Measurements from ENCODE around the gene NPPB.

Gene NPPB

DNA sequence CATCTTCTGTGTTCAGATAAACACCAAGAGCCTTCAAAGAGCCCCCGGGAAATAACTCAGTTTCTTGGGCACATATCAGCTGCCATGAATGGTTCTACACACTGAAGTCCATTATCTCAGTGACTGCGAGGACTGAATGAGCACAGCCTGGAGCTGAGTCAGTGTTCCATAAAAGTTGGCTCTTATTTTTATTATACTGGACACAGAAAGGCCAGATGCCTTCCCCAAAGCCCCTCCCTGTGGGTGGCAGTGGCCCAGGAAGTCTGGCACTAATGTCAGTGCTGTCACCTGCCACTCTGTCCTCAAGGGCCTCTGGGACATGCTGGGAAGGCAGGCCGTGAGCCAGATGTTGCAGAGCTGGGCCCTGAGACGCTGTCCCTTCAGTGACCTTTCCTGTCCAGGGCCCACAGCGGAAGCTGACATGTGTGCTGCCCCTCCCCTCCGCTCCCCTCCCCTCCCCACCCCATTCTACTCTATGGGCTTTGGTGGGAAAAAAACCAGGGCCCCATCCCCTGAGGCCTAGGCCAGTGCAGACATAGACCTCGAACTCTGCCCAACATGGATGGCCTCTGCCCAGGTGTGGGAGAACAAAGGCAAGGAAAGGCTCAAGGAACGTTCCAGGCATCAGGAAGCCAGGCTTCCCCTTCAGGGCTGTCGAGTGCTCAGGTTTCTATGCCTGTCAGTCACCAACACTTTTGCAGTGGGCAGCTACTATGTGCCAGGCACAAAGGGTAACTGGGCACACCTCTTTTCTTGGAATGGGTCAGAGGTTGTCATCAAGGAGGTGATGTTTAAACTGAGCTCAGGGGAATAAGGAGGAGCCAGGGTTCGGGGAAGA is 22.4 kb upstream of the NPPB start:
- DNase-seq (ENCODE audit: low spot score): peak; percentile 10

DNA sequence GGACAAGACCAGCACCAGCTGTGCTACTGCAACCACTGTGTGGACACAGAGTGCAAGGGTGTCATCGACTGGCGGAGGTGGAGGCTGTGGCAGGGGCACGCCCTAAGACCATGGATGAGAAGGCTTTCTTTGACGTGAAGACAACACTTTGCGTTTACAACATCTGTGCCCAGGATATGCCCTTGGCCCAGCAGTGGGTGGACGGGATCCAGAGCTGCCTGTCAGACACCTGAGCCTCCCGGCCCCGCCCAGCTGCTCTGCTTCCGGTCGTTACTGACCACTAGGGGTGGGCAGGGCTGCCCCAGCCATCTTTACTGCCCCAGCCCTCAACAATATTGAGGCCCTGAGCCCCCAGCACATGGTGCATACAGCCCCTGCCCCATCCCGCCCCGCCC is 21.4 kb upstream of the NPPB start:
- peak; percentile 10 for DNase-seq (ENCODE audit: low spot score)

DNA sequence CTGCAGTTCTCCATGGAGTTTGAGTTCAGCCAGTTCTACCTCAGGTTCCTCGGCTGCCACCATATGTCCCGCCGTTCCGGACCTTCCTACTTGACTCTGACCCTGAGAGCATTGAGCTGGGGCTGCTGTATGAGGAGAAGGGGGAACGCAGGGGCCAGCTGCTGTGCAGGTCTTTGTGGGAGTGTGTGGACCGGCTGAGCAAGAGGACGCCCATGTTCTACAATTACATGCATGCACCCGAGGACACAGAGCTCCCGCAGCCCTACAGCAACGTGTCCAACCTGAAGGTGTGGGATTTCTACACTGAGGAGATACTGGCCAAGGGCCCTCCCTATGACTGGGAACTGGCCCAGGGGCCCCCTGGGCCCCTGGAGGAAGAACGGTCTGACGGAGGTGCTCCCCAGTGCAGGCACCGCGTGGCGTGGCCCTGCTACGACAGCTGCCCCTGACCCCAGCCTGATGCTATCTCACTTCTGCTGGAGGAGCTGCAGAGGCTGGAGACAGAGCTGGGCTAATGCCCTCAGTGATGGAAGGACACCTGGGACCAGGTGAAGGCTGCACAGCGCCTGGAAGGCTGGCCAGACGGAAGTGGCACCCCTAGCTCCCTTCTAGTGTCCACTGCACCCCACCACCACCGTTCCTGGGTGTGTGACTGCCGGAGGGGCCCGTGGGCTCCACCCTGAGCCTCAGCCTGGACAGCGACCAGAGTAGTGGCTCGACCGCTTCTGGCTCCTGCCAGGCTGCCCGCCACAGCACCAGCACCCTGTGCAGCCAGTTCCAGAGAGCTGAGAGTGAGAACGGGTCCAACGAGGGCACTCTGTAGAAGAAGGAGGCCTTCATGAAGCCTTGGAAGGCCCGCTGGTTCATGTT is 20.8 kb upstream of the NPPB start:
- peak; percentile 12 for DNase-seq (ENCODE audit: low spot score)

DNA sequence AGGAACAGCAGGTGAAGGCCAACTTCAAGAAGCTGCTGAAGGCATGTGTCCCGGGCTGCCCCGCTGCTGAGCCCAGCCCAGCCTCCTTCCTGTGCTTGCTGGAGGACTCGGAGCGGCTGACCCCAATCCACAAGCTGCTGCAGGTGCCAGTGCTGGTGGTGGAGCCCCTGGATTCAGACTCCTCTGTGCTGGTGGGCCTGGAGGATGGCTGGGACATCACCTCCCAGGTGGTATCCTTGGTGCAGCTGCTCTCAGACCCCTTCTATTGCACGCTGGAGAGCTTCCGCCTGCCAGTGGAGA is 20.1 kb upstream of the NPPB start:
- no peak for DNase-seq (ENCODE audit: low spot score)

DNA sequence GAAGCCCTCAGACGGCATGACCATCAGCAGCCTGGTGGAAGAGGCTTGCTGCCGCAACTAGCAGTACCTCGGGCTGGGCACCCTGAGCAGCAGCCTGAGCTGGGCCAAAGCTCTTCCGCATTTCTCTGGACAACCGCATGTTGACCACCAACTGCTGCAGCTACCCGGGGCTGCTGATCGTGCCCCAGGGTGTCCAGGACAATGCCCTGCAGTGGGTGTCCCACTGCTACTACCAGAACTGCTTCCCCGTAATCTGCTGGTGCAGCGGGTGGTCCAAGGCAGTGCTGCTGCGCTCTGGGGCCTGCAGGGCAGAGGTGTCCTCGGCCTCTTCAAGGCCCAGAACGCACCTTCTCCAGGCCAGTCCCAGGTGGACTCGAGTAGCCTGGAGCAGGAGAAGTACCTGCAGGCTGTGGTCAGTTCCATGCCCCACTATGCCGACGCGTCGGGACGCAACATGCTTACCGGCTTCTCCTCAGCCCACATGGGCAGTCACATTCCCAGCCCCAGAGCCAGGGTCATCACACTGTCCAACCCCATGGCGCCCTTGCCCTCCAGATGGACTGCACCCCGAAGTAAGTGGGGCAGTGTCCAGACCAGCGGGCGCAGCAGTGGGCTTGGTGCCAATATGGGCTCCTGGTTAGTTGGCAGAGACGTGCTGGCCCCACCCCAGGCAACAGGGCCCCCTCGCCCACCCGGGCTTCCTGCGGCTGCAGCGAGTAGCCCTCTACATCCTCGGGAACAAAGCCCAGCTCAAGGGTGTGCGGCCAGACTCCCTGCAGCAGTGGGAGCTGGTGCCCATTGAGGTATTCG is 19.5 kb upstream of the NPPB start:
- DNase-seq (ENCODE audit: low spot score): peak; percentile 13

DNA sequence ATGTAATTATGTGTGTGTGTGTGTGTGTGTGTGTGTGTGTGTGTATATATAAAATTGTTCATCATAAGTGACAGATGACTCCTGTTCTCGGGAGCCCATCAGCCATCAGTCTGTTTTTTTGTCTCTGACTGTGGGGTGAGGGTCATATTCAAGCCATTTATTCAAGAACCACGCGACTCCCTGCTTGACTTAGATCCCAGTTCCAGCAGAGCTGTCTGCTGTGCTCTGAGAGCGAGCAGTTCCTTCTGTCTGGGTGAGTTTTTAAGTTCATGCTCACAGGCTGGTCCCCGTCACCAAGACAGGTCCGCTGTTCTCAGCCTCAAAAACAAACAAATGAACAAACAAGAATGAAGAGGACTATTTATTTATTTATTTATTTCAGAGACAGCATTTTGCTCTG is 18.3 kb upstream of the NPPB start:
- DNase-seq (ENCODE audit: low spot score): peak; percentile 11

DNA sequence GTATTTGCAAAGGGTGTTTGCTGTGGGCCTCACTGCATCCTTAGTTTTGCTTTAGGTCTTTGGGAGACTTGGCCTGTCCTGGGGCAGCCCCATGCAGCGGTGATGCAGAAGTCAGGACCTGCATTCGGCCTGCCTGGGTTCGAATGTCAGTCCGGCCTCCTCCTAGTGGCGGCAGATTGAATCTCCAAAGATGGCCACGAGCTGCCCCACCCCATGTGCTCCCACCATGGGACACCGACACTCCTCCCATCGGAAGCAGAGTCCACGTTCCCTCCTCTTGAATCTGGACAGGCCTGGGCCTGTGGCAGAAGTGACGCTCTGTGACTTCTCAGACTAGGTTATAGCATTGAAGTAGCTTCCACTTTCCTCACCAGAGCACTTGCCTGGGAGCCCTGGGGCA is 16.3 kb upstream of the NPPB start:
- no peak for DNase-seq (ENCODE audit: low spot score)

DNA sequence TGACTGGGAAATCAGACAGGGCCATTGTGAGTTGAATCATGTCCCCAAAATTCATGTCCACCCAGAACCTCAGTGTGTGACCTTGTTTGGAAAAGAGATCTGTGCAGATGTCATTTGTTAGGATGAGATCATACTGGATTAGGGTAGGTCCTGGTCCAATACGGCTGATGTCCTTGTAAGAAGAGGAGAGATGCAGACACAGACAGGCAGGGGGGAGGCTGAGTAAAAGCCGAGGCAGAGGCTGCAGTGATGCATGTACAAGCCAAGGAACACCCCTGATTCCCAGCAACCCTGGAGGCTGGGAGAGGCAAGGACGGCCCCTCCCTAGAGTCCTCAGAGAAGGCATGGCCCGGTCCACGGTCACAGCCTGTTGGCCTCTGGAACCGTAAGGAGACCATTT is 15.9 kb upstream of the NPPB start:
- DNase-seq (ENCODE audit: low spot score): no peak

DNA sequence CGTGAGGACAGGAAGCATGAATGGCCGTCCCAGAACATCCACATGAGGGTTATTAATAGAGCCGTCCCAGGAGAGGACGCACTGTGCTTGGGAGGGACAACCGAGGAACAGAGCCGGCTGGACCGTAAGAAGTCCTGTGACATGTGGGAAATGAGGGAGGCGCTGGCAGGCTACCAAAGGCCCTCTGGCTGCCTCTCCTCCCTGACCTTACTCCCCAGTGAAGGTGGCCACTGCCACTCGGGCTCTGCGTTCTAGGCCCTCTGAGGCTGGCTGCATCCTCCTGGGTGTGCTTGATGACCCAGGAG is 15.5 kb upstream of the NPPB start:
- no peak for DNase-seq (ENCODE audit: low spot score)

DNA sequence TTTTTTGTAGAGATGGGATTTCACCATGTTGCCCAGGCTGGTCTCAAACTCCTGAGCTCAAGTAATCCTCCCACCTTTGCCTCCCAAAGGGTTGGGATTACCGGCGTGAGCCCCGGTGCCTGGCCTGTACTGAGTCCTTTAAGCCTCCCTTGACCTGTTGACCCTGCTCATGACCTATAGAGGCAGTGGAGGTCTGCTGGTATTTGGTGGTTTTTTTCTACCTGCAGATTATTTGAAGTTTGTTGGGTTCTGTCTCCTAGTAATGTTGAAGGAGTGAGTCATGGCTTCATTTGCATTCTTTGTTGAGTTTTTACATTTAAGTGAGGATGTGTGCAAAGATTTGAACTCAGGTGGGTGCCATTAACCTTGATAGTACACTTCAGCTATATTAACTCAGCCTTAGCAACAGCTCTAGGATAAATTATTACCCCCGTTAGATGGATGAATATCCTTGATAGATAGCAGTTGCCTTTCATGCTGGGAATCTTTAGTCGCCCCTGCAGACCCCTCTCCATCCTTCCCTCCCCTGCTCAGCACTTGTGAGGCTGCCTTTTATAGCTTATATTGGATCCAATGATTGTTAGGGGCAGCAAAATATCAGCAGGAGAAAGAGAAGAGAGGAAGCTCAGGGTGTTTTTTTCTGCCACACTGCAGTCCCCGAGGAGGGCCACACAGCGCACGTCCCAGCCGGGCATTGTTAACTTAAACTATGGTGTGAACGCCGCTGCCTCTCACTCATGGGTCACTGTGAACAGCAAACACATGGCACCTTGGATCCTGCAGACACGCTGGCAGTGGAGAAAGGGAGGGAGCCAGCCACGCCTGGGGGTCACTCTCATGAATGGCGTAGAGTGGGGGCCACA is 14.9 kb upstream of the NPPB start:
- DNase-seq (ENCODE audit: low spot score): no peak

DNA sequence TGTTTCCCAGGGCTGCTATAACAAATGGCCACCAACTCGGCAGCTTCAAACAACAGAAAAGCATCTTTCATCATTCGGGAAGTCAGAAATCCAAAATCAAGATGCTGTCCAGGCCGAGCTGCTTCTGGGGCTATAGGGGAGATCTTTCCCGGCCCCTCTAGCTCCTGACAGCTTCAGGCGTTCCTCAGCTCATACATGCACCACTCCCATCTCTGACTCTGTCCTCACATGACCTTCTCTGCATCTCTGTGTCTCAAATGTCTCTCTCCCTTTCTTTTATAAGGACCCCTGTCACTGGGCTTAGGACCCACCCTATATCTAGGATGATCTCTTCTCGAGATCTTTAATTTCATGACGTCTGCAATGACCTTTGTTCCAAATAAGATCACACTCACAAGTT is 13.8 kb upstream of the NPPB start:
- DNase-seq (ENCODE audit: low spot score): no peak

DNA sequence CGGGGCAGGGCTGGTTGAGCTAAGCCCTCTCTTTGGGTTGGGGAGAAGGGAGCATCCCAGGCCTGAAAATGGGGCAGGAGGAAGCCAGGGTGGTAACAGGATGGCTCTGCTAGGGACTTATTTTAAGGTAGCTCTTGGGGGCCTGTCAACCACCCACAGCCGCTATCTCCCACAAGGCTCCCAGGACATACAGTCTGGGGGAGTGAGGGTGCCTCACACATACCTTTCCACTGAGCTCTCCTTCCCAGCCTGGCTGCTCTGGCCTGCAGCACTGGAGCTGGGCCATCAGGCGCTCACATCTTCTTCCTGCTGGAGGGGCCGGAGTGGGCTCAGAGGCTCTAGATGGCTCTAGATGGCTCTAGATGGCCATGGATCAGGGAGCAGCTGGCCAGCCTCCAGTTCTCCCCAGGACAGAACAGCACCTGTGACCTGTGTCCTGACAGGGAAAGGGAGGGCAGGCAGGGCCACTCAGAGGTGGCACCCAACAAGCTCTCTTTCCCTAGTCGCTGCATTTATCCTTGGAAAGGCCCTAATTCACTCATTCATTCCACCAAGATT is 11.0 kb upstream of the NPPB start:
- no peak for DNase-seq (ENCODE audit: low spot score)

DNA sequence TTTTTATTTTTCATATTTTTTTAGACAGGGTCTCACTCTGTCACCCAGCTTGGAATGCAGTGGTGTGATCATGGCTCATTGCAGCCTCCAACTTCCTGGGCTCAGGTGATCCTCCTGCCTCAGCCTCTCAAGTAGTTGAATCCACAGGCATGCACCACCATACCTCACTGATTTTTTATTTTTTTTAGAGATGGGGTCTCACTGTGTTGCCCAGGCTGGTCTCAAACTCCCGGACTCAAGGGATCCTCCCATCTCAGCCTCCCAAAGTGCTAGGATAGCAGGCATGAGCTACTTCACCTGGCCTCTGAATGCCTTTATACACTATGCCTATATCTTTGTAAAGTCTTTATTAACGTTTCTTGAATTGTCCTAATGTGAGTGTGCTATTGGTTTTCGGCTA is 10.4 kb upstream of the NPPB start:
- no peak for DNase-seq (ENCODE audit: low spot score)

DNA sequence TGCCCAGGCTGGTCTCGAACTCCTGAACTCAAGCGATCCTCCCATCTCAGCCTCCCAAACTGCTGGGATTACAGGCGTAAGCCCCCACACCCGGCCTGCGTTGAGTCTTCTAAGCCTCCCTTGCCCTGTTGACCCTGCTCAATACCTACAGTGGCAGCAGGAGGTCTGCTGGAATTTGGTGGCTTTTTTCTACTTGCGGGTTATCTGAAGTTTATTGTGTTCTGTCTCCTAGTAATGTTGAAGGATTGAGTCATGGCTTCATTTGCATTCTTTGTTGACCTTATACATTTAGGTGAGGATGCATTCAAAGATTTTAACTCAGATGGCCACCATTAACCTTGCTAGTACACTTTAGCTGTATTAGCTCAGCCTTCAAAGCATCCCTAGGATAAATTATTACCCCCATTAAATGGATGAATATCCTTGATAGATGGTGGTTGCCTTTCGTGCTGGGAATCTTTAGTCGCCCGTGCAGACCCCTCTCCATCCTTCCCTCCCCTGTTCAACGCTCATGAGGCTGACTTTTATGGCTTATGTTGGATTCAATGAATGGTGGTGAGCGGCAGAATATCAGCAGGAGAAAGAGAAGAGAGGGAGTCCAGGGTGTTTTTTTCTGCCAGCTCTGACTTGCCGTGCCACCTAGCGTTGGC is 9.7 kb upstream of the NPPB start:
- no peak for DNase-seq (ENCODE audit: low spot score)

DNA sequence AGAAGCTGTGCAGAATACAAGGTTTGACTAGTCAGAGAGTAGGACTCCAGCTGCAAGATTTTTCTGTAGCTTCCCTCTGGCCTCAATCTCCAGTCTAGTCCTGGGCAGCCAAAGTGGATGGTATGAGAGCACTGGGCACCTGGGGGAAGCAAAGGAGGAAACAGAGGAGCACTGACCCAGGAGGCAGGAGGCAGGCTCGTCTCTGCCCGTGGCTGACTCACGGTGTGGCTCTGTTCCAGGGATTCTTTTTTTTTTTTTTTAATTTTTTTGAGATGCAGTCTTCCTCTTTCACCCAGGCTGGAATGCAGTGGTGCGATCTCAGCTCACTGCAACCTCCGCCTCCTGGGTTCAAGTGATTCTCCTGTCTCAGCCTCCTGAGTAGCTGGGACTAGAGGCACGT is 4.1 kb upstream of the NPPB start:
- DNase-seq (ENCODE audit: low spot score): no peak

DNA sequence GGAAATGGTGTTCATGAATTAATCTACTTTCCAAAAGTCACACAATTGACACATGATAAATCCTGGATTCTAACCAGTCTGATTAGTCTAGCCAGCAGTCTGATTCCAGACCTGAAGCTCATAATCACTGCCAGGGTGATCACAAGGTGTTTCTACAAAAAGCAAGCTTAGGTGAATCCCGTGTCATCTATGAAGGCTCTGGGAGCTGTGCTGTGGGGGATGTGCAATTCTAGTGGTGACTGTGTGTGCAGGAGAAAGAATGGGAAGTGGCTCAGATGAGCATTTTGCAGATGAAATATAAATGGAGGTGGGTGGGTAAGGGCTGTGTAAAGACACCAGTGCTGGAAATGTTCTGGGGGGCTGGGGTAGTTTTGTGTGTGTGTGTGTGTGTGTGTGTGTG is 1.8 kb upstream of the NPPB start:
- no peak for DNase-seq (ENCODE audit: low spot score)

DNA sequence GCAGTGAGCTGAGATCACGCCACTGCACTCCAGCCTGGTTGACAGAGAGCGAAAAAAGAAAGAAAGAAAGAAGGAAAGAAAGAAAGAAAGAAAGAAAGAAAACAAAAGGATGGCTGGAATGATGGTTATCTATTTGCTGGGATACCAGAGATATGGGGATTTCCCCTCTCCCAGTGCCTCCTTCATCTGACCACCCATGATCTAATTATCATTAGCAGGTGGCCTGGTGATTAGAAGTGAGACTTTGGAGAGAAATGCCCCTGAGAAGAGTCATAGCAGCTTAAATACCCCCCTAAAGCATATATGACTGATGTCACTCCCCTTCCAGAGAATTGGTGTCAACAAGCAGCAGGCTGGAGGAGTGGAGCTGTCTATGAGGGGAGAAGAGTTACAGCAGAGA is 1.3 kb upstream of the NPPB start:
- DNase-seq (ENCODE audit: low spot score): no peak

DNA sequence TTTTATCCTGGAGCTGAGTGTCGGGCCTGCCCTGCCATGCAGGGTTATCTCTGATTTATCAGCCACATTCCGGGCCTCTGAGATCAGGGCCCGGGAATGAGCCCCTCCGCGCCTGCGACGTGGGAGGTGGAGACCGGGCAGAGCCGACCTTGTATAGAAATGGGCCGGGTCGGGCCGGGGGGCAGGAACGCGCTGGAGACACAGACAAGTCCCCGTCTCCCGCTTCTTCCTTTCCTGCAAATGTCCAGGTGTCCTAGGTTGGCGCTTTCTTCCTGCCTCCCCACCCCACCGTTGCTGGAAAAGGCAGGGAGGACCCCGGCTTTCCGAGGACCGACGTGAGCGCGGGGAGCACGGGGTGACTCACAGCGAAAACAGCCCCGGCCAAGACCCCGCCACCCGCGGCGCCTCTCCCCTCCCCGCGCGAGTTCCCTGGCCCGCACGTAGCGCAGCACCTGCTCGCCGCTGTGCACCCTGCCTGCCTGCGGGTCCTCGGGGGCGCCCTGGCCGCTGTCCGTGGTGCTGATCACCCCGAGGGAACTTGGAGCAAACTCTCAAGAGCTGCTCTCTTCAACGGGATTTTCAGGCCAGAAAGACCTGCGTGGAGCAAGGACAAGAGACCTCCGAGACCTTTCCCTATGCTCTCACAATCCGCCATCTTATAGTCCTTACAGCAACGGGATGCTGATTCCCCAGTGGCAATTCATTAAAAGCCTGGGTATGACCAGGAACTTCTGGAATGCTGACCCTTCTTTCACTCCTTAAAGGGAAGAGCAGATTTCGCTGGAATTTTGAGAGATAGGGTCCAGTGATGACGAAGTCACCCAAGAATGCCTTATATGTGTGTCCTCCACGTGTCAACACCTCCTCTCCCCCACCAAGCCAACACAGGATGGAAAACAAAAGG is 475 bp upstream of the NPPB start:
- DNase-seq (ENCODE audit: low spot score): no peak

DNA sequence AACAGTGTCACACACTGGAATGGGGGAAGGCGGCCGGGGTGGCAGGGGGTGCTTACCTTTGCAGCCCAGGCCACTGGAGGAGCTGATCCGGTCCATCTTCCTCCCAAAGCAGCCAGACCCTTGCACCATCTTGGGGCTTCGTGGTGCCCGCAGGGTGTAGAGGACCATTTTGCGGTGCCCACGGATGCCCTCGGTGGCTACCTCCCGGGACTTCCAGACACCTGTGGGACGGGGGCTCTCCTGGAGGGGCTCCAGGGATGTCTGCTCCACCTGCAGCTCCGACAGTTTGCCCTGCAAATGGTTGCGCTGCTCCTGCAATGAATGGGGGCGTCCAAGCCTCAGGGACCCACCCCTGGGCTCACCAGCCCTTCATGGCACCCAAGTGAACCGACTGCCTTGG is 587 bp downstream of the NPPB start:
- DNase-seq (ENCODE audit: low spot score): no peak
